SK-N-SH (cell line): ENCODE data around the gene MBNL1. TPM values are rescaled to one million over a fixed set of nuclear protein-coding genes. Genes with fewer than 3 reads are reported as not detected.

Experiments
- CTCF ChIA-PET: fragments of 300-600, 350-600 bp; formaldehyde crosslinking; extraction: SDS; loops from one replicate; lab custom pipeline; 2021; lab: Yijun Ruan, JAX
- POLR2A ChIA-PET: fragments of 350-600 bp; sonication (Branson Sonifier 250); formaldehyde crosslinking; extraction: SDS; loops from one replicate; lab custom pipeline; 2020; ENCODE audit warnings: antibody characterized with exemption, inconsistent platforms; lab: Yijun Ruan, JAX
- DNase-seq: peaks from one replicate; pipeline ENCODE4 v3.0.0; 2012
- H2AFZ ChIP-seq: fragments of 200-600 bp; sonication (generic); 2 replicates; pipeline ENCODE4 v1.8.1; 2016; ENCODE audit warnings: antibody characterized with exemption, mild to moderate bottlenecking, low read depth
- H3F3A ChIP-seq: fragments of 200-600 bp; sonication (generic); replicated peaks from 2 replicates; pipeline ENCODE3; 2016; ENCODE audit warnings: antibody characterized with exemption, mild to moderate bottlenecking; ENCODE audit not compliant: insufficient read depth
- H3K27ac ChIP-seq, 2 experiments: fragments of 200-500 bp in 1 of 2; fragments of 200-600 bp in 1 of 2; sonication (Bioruptor generic) in 1 of 2; sonication (generic), shearing (Covaris generic) in 1 of 2; 2 replicates each; pipeline versions ENCODE4 v1.5.1 to v1.6.1; 2014 to 2016; ENCODE audit warnings: low read depth in 2 of 2, inconsistent platforms in 1 of 2, low read length in 1 of 2, mild to moderate bottlenecking in 1 of 2, mixed read lengths in 1 of 2
- H3K27me3 ChIP-seq: fragments of 200-600 bp; sonication (generic), shearing (Covaris generic); 2 replicates; pipeline ENCODE4 v1.6.1; 2016; ENCODE audit warnings: mixed run types; ENCODE audit not compliant: insufficient read depth
- H3K36me3 ChIP-seq, 2 experiments: fragments of 200-500 bp in 1 of 2; fragments of 200-600 bp in 1 of 2; sonication (Bioruptor generic) in 1 of 2; sonication (generic) in 1 of 2; replicated peaks in 1 of 2; 2 replicates each; pipeline versions ENCODE3 to v1.5.1; 2014 to 2016; ENCODE audit warnings: low read length in 1 of 2, mild to moderate bottlenecking in 1 of 2; ENCODE audit not compliant: insufficient read depth in 2 of 2, control insufficient read depth in 1 of 2
- H3K4me1 ChIP-seq, 2 experiments: fragments of 200-500 bp in 1 of 2; fragments of 200-600 bp in 1 of 2; sonication (Bioruptor generic) in 1 of 2; sonication (generic), shearing (Covaris generic) in 1 of 2; 2 replicates each; pipeline versions ENCODE4 v1.5.1 to v1.6.1; 2014 to 2016; ENCODE audit warnings: low read depth in 1 of 2, low read length in 1 of 2, mixed run types in 1 of 2; ENCODE audit not compliant: insufficient read depth in 2 of 2, control insufficient read depth in 1 of 2
- H3K4me2 ChIP-seq: fragments of 200-600 bp; sonication (generic), shearing (Covaris generic); 2 replicates; pipeline ENCODE4 v1.6.1; 2017; ENCODE audit warnings: mixed run types
- H3K4me3 ChIP-seq, 2 experiments: fragments of 200-500 bp in 1 of 2; fragments of 200-600 bp in 1 of 2; sonication (Bioruptor generic) in 1 of 2; sonication (generic), shearing (Covaris generic) in 1 of 2; 2 replicates each; pipeline versions ENCODE4 v1.5.1 to v1.8.1; 2014 to 2016; ENCODE audit warnings: low read depth in 2 of 2, inconsistent platforms in 1 of 2, low read length in 1 of 2, mild to moderate bottlenecking in 1 of 2, mixed read lengths in 1 of 2, moderate library complexity in 1 of 2
- H3K79me2 ChIP-seq: fragments of 200-600 bp; sonication (generic); 2 replicates; pipeline ENCODE4 v1.8.1; 2017; ENCODE audit warnings: mild to moderate bottlenecking; ENCODE audit not compliant: insufficient read depth
- H3K9ac ChIP-seq: fragments of 200-600 bp; sonication (generic); 2 replicates; pipeline ENCODE4 v1.6.1; 2017; ENCODE audit warnings: mixed run types
- H3K9me2 ChIP-seq: fragments of 200-600 bp; sonication (generic); 2 replicates; pipeline ENCODE4 v1.6.1; 2017; ENCODE audit warnings: mixed run types
- H3K9me3 ChIP-seq: fragments of 200-600 bp; sonication (generic); 2 replicates; pipeline ENCODE4 v1.6.1; 2017; ENCODE audit warnings: mixed run types, mild to moderate bottlenecking, moderate library complexity
- H4K20me1 ChIP-seq: fragments of 200-600 bp; sonication (generic); 2 replicates; pipeline ENCODE4 v1.6.1; 2017; ENCODE audit warnings: mild to moderate bottlenecking, mixed run types; ENCODE audit not compliant: insufficient read depth
- CTCF ChIP-seq: fragments of 200-600 bp; sonication (generic); IDR thresholded peaks from 2 replicates; pipeline ENCODE4 v1.6.1; 2017; ENCODE audit warnings: antibody characterized with exemption, mild to moderate bottlenecking, moderate library complexity
- FOSL2 ChIP-seq: IDR thresholded peaks from 2 replicates; pipeline ENCODE4 v1.4.0; 2012; ENCODE audit warnings: low read depth, mild to moderate bottlenecking, moderate library complexity, borderline replicate concordance
- FOXM1 ChIP-seq: IDR thresholded peaks from 2 replicates; pipeline ENCODE4 v1.4.0; 2012; ENCODE audit warnings: low read depth, mild to moderate bottlenecking
- GATA2 ChIP-seq: sonication (generic); formaldehyde crosslinking; IDR thresholded peaks from 2 replicates; pipeline ENCODE4 v1.5.0; 2020; ENCODE audit warnings: mild to moderate bottlenecking, missing genetic modification reagents
- JUND ChIP-seq: IDR thresholded peaks from 2 replicates; pipeline ENCODE4 v1.4.0; 2012
- MXI1 ChIP-seq: IDR thresholded peaks from 2 replicates; pipeline ENCODE4 v1.6.1; 2012; ENCODE audit warnings: mild to moderate bottlenecking, low read depth, low read length, improper control_type of control experiment
- NFIC ChIP-seq: IDR thresholded peaks from 2 replicates; pipeline ENCODE4 v1.4.0; 2012; ENCODE audit warnings: borderline replicate concordance
- NRF1 ChIP-seq: IDR thresholded peaks from 2 replicates; pipeline ENCODE4 v1.6.1; 2012; ENCODE audit warnings: low read depth, mild to moderate bottlenecking, low read length
- RAD21 ChIP-seq: IDR thresholded peaks from 2 replicates; pipeline ENCODE4 v1.6.1; 2012; ENCODE audit warnings: mild to moderate bottlenecking, low read length
- RCOR1 ChIP-seq: fragments of 150-350 bp; IDR thresholded peaks from 2 replicates; pipeline ENCODE4 v1.6.1; 2017; ENCODE audit warnings: antibody characterized with exemption, low read length
- RFX5 ChIP-seq: IDR thresholded peaks from 2 replicates; pipeline ENCODE4 v1.6.1; 2012; ENCODE audit warnings: mild to moderate bottlenecking, improper control_type of control experiment, low read length
- RXRA ChIP-seq: IDR thresholded peaks from 2 replicates; pipeline ENCODE4 v1.4.0; 2012; ENCODE audit warnings: low read depth, mild to moderate bottlenecking, borderline replicate concordance
- SIN3A ChIP-seq: IDR thresholded peaks from 2 replicates; pipeline ENCODE4 v1.6.1; 2012; ENCODE audit warnings: low read depth, mild to moderate bottlenecking, low read length, moderate library complexity, borderline replicate concordance
- SMC3 ChIP-seq: IDR thresholded peaks from 2 replicates; pipeline ENCODE4 v1.6.1; 2012; ENCODE audit warnings: low read depth, low read length, improper control_type of control experiment
- TCF12 ChIP-seq: IDR thresholded peaks from 2 replicates; pipeline ENCODE4 v1.4.0; 2012
- WGBS: methylation state at CpG from one replicate; pipeline ENCODE4 v1.1.6; 2017; ENCODE audit warnings: low lambda C conversion rate; 5-methylcytosine and 5-hydroxymethylcytosine counted together
- polyA plus RNA-seq, 3 experiments: library from polyadenylated mRNA; depleted of rRNA; stranded (reverse); fragments of >200 nt; gene quantifications; 2 replicates each; pipeline ENCODE4 v1.2.3, GENCODE V29; 2012
- TF ChIP-seq, protein P1 (sequence below): IDR thresholded peaks from 2 replicates; pipeline ENCODE4 v1.4.0; 2012; ENCODE audit warnings: low read depth, borderline replicate concordance
- TF ChIP-seq, protein P2 (sequence below): fragments of 150-350 bp; IDR thresholded peaks from 2 replicates; pipeline ENCODE4 v1.6.1; 2016; ENCODE audit warnings: mild to moderate bottlenecking, low read depth, low read length
- TF ChIP-seq, protein P3 (sequence below): IDR thresholded peaks from 2 replicates; pipeline ENCODE4 v1.4.0; 2012; ENCODE audit warnings: low read depth, borderline replicate concordance
- TF ChIP-seq, protein P4 (sequence below): IDR thresholded peaks from 2 replicates; pipeline ENCODE4 v1.6.1; 2012; ENCODE audit warnings: mild to moderate bottlenecking, low read depth, low read length, moderate library complexity

Gene MBNL1
- polyA plus RNA-seq, 1 of the 3 experiments (the other 2 are of a cell fraction) = 44.3 TPM

DNA sequence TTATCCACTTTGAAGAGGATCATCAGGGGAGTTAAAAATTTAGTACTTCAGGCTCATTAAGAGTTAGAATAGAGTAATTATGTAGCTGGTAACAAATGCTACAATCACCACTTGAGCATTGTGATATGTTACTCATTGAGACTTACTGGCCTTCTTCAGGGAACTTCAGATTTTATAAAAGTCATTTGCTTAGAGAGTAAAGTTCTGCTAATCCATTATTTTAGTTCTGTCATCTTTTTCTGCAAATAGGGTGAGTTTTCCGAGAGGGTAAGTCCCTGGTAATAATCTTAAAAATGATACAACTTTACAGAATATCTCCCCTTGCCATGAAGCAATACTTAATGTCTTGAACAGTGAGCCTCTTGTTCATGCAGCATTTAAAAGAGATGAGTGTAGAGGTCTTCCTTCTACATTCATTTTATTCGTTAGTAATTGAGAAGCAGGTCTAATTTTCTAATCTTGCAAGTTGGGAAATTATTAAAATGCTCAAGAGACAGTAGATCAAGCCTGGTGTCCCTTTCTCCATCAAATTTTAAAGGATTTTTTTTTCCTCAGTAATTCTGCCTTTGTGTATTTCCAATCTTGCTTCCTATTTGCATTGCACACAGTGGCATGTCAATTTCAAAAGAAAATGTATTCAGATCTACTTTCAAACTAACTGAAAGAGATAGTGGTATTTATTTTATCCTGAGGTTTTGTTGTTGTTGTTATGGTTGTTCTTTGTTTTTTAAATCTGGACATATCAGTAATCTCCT lies 52.6 kb downstream of the MBNL1 start:
- ChIA-PET POLR2A (no interaction called here), CTCF (interaction anchor here (0.7 to 1.1 kb wide), 2 partner anchors 24 to 123 kb away, joined by 3 read pairs; no protein-coding TSS in a partner anchor)
- no peak for TF ChIP-seq GATA2
- TF ChIP-seq RCOR1 = no peak
- TF ChIP-seq FOXM1 = no peak
- TF ChIP-seq, protein P1, sequence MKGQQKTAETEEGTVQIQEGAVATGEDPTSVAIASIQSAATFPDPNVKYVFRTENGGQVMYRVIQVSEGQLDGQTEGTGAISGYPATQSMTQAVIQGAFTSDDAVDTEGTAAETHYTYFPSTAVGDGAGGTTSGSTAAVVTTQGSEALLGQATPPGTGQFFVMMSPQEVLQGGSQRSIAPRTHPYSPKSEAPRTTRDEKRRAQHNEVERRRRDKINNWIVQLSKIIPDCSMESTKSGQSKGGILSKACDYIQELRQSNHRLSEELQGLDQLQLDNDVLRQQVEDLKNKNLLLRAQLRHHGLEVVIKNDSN = no peak
- TF ChIP-seq NFIC = no peak
- TF ChIP-seq CTCF = no peak
- TF ChIP-seq SMC3 = no peak
- no peak for TF ChIP-seq FOSL2
- TF ChIP-seq JUND = no peak
- TF ChIP-seq RAD21 = no peak
- TF ChIP-seq, protein P2, sequence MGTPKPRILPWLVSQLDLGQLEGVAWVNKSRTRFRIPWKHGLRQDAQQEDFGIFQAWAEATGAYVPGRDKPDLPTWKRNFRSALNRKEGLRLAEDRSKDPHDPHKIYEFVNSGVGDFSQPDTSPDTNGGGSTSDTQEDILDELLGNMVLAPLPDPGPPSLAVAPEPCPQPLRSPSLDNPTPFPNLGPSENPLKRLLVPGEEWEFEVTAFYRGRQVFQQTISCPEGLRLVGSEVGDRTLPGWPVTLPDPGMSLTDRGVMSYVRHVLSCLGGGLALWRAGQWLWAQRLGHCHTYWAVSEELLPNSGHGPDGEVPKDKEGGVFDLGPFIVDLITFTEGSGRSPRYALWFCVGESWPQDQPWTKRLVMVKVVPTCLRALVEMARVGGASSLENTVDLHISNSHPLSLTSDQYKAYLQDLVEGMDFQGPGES = no peak
- no peak for TF ChIP-seq TCF12
- TF ChIP-seq RFX5 = no peak
- TF ChIP-seq SIN3A = no peak
- no peak for TF ChIP-seq MXI1
- no peak for TF ChIP-seq NRF1
- TF ChIP-seq RXRA = no peak
- TF ChIP-seq, protein P3, sequence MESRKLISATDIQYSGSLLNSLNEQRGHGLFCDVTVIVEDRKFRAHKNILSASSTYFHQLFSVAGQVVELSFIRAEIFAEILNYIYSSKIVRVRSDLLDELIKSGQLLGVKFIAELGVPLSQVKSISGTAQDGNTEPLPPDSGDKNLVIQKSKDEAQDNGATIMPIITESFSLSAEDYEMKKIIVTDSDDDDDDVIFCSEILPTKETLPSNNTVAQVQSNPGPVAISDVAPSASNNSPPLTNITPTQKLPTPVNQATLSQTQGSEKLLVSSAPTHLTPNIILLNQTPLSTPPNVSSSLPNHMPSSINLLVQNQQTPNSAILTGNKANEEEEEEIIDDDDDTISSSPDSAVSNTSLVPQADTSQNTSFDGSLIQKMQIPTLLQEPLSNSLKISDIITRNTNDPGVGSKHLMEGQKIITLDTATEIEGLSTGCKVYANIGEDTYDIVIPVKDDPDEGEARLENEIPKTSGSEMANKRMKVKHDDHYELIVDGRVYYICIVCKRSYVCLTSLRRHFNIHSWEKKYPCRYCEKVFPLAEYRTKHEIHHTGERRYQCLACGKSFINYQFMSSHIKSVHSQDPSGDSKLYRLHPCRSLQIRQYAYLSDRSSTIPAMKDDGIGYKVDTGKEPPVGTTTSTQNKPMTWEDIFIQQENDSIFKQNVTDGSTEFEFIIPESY = no peak
- TF ChIP-seq, protein P4, sequence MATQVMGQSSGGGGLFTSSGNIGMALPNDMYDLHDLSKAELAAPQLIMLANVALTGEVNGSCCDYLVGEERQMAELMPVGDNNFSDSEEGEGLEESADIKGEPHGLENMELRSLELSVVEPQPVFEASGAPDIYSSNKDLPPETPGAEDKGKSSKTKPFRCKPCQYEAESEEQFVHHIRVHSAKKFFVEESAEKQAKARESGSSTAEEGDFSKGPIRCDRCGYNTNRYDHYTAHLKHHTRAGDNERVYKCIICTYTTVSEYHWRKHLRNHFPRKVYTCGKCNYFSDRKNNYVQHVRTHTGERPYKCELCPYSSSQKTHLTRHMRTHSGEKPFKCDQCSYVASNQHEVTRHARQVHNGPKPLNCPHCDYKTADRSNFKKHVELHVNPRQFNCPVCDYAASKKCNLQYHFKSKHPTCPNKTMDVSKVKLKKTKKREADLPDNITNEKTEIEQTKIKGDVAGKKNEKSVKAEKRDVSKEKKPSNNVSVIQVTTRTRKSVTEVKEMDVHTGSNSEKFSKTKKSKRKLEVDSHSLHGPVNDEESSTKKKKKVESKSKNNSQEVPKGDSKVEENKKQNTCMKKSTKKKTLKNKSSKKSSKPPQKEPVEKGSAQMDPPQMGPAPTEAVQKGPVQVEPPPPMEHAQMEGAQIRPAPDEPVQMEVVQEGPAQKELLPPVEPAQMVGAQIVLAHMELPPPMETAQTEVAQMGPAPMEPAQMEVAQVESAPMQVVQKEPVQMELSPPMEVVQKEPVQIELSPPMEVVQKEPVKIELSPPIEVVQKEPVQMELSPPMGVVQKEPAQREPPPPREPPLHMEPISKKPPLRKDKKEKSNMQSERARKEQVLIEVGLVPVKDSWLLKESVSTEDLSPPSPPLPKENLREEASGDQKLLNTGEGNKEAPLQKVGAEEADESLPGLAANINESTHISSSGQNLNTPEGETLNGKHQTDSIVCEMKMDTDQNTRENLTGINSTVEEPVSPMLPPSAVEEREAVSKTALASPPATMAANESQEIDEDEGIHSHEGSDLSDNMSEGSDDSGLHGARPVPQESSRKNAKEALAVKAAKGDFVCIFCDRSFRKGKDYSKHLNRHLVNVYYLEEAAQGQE = no peak
- H2AFZ ChIP-seq = no peak overlapping the region
- H3K4me3 ChIP-seq = no peak overlapping the region
- peak overlapping the region in 1 of 2 experiments; percentile 86; a peak in 3 of 4 replicates for H3K27ac ChIP-seq
- H3K27me3 ChIP-seq = no peaks in the 10 kb centered on the region
- H3K9ac ChIP-seq = no peak overlapping the region
- H3K4me2 ChIP-seq = no peak overlapping the region
- H3F3A ChIP-seq = peaks cover 53% of the 10 kb centered on the region
- H3K4me1 ChIP-seq = peaks cover 15 to 46% of the 10 kb centered on the region in 2 experiments
- H3K9me2 ChIP-seq = no peaks in the 10 kb centered on the region
- H4K20me1 ChIP-seq = peaks cover 31% of the 10 kb centered on the region
- peaks cover 0 to 44% of the 10 kb centered on the region in 2 experiments for H3K36me3 ChIP-seq
- H3K9me3 ChIP-seq = peaks cover 6% of the 10 kb centered on the region; the same call in 1 of the 2 replicates
- no peak for DNase-seq
- peaks cover 97% of the 10 kb centered on the region for H3K79me2 ChIP-seq
- 89% methylated on average over 2 of the region's 2 CpGs for WGBS
